GM12891 (cell line): ENCODE results near the gene RHBG.

Experiments used
- DNase-seq: peaks from one replicate; pipeline ENCODE4 v3.0.0; 2011; ENCODE audit warnings: low spot score; ENCODE audit not compliant: insufficient read length
- FAIRE-seq: peaks from 2 replicates; lab custom pipeline; 2011; peaks lifted over from hg19 to GRCh38; lab: Jason Lieb, UNC
- PAX5 ChIP-seq: IDR thresholded peaks from 2 replicates; pipeline ENCODE4 v1.6.1; 2011; ENCODE audit warnings: low read length, moderate library complexity, mild to moderate bottlenecking; ENCODE audit not compliant: insufficient read depth, severe bottlenecking
- POLR2A ChIP-seq: IDR thresholded peaks from 2 replicates; pipeline ENCODE4 v1.6.1; 2011; ENCODE audit warnings: low read depth, low read length, control low read depth
- POLR2AphosphoS5 ChIP-seq: IDR thresholded peaks from 2 replicates; pipeline ENCODE4 v1.6.1; 2011; ENCODE audit warnings: low read depth, low read length, control low read depth
- POU2F2 ChIP-seq: IDR thresholded peaks from 2 replicates; pipeline ENCODE4 v1.6.1; 2011; ENCODE audit warnings: low read depth, mild to moderate bottlenecking, control low read depth, low read length, moderate library complexity
- SPI1 ChIP-seq: IDR thresholded peaks from 2 replicates; pipeline ENCODE4 v1.6.1; 2011; ENCODE audit warnings: low read depth, low read length, control low read depth
- TAF1 ChIP-seq: IDR thresholded peaks from 2 replicates; pipeline ENCODE4 v1.6.1; 2011; ENCODE audit warnings: low read depth, low read length, control low read depth

RHBG gene

DNA sequence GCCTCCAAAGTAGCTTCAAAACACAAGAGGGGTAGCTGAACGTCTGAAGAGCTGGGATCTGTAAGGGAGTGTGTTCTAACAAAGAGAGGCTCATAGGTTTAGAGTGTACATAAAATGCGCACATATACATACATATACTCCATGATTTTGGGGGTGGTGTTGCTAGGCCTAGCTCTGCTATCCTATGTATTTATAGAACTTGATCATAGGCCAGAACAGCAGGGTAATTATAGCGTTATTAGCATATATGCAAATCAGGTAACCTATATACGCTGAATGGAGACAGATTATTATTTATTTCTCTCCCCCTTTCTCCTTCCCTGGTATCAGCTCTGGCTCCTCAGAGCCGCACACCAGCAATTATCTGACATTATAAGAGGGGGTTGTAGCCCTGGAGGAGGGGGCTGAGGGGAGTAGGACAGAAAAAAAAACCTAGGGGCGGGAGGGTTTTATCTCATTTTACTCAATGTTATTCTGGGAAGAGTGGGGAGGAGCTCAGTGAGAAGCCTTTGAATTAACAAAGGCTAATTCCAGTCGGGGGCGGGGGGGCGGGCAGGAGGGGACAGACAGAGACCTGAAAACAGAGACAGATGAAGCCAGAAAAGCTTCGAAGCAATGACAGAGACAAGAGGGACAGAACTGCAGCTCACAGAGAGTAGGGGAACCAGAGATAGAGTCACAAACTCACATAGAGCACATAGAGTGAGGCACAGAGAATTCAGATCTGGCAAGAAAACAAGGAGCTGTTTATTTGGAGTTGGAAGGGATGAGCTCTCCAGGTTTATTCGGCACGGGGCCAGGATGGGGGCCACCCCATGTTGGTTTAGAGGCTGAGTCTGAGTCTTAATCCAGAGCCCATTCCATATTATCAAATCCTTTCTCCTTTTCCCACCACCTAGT is 63.0 kb downstream of the RHBG start:
- FAIRE-seq (no peak), DNase-seq (no peak)
- no peak for TF ChIP-seq POLR2A
- no peak for TF ChIP-seq POU2F2
- TF ChIP-seq TAF1 = no peak
- TF ChIP-seq POLR2AphosphoS5 = no peak
- TF ChIP-seq SPI1 = no peak
- no peak for TF ChIP-seq PAX5

DNA sequence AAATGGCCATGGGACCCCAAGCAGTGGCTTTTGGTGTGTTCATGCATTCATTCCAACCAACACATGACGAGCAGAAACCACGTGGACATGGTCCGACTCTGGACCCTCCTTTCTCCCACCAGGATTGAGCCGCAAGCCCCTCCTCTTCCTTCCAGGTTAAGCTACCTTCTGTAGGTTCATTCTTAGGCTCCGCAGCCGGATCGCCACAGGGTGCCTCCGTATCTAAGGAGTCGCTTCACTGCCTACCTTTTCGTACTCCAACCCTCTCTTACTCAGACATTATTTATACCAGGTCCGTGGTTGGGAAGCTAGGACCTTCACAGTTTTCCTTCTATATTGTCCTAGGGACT is 63.6 kb downstream of the RHBG start:
- DNase-seq (no peak), FAIRE-seq (no peak)
- TF ChIP-seq POU2F2 (no peak), SPI1 (no peak), POLR2AphosphoS5 (no peak), PAX5 (no peak), TAF1 (no peak), POLR2A (no peak)

DNA sequence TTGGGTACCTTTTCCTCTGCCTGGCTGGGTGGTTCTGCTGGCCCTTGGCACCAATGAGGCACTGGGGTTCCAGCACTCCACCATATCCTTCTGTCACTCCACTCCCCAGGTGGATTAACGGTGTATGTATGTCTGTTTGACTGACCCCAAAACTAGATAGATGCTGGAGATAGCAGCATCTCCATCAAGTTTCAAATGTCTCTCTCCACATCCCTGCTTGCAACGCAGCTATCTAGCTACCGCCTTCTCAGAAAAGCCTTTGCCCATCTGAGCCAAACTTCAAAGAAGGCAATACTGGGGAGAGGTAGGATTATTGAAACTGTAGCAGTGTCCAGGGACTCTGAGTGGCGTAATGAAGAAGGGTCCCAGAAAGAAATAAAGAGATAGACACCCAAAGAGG is 64.0 kb downstream of the RHBG start:
- FAIRE-seq = no peak

DNA sequence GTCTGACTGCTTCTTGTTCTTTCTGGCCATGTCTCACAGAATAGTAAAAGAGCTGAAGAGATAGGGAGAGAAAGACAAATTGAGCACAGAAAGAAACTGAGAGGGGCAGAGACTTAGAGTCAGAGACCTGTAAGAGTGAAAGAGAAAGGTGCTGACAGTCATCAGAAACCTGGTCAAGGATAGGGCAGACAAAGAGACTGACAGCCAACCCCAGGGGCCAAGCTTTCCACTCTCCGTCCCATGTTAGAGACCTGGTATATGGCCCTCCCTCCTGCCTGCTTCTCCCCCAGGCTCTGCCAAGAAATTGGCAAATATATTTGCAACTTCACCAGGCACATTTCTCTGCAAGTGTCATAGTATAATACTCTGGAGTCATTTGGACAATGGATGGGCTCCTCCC is 64.6 kb downstream of the RHBG start:
- DNase-seq = no peak
- FAIRE-seq = no peak
- TF ChIP-seq PAX5 = no peak
- TF ChIP-seq TAF1 = no peak
- TF ChIP-seq POLR2A = no peak
- TF ChIP-seq POU2F2 = no peak
- TF ChIP-seq SPI1 = no peak
- TF ChIP-seq POLR2AphosphoS5 = no peak

More for the DNA sequence above, 64.0 kb downstream of the RHBG start:
- no peak for TF ChIP-seq TAF1
- TF ChIP-seq POLR2A = no peak
- TF ChIP-seq POU2F2 = no peak
- no peak for TF ChIP-seq PAX5
- TF ChIP-seq SPI1 = no peak
- no peak for DNase-seq
